ENCODE results near the gene EGFL6.

DNA sequence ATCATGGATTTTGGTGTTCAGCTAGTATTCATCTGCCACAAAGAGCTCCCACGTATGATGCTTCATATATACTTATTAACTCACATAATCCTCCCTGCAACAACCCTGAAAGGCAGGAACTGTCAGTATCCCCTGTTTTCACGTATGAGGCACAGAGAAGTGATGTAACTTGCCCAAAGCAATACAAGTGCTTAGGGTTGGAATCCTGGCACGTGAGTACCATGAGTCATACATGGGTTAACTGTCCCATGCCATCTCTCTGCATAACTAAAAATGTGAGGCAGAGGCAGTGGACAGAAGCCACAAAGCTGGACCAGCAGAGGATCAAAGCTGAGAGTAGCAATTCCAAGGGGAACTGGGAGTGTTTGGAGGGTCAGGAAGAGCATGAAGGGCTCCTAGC lies 35.7 kb upstream of the EGFL6 start:
- TF ChIP-seq REST (IDR thresholded peaks at IDR 0.05; ENCODE audit: insufficient read depth in 1 of 2, low read depth in 2 of 2, low read length in 1 of 2), result no peak
- TF ChIP-seq POLR2AphosphoS5 (IDR thresholded peaks at IDR 0.05; ENCODE audit: low read depth, low read length), result no peak
- TF ChIP-seq CTCF (IDR thresholded peaks at IDR 0.05), result no peak
